H1 (cell line): ENCODE measurements around the gene CTBP2. TPM values are rescaled to one million over a fixed set of nuclear protein-coding genes. Genes with fewer than 3 reads are reported as not detected.

Experiments used
- CTCF ChIA-PET: fragments of 300-600 bp; sonication (Branson Sonifier 250); formaldehyde crosslinking; loops from one replicate; lab custom pipeline; 2021; ENCODE audit not compliant: partially characterized antibody; lab: Charles Lee
- POLR2A ChIA-PET: fragments of 300-600 bp; sonication (Branson Sonifier 250); formaldehyde crosslinking; loops from one replicate; lab custom pipeline; 2021; ENCODE audit warnings: inconsistent platforms; ENCODE audit not compliant: partially characterized antibody; lab: Charles Lee
- DNase-seq, 2 experiments: peaks; one replicate each; pipeline versions ENCODE4 v3.0.0 to v3.0.0-alpha.2; 2010 to 2022; ENCODE audit warnings: low spot score in 2 of 2, low read depth in 1 of 2, mixed read lengths in 1 of 2
- FAIRE-seq: peaks from 2 replicates; lab custom pipeline; 2011; peaks lifted over from hg19 to GRCh38; lab: Jason Lieb, UNC
- H2AFZ ChIP-seq: 2 replicates; pipeline ENCODE4 v1.8.1; 2012; ENCODE audit warnings: low read length, inconsistent platforms
- H2AK5ac ChIP-seq: 2 replicates; pipeline ENCODE4 v1.6.1; 2013; ENCODE audit warnings: low read depth, low read length
- H2BK120ac ChIP-seq: replicated peaks from 2 replicates; pipeline ENCODE3; 2013; ENCODE audit warnings: low read depth, low read length, inconsistent platforms
- H2BK12ac ChIP-seq: 2 replicates; pipeline ENCODE4 v1.6.1; 2013; ENCODE audit warnings: low read depth, low read length
- H2BK15ac ChIP-seq: 2 replicates; pipeline ENCODE4 v1.6.1; 2013; ENCODE audit warnings: low read length
- H2BK20ac ChIP-seq: 2 replicates; pipeline ENCODE4 v1.6.1; 2013; ENCODE audit warnings: low read length
- H2BK5ac ChIP-seq: 2 replicates; pipeline ENCODE4 v1.6.1; 2013; ENCODE audit warnings: low read depth, low read length
- H3K14ac ChIP-seq: 2 replicates; pipeline ENCODE4 v1.6.1; 2013; ENCODE audit warnings: inconsistent platforms; ENCODE audit not compliant: insufficient read length
- H3K18ac ChIP-seq: 2 replicates; pipeline ENCODE4 v1.6.1; 2013; ENCODE audit warnings: low read length; ENCODE audit errors: extremely low read depth
- H3K23ac ChIP-seq: 2 replicates; pipeline ENCODE4 v1.6.1; 2013; ENCODE audit warnings: inconsistent platforms; ENCODE audit not compliant: insufficient read length
- H3K23me2 ChIP-seq: 2 replicates; pipeline ENCODE4 v1.6.1; 2013; ENCODE audit warnings: low read depth, low read length
- H3K27ac ChIP-seq: 2 replicates; pipeline ENCODE4 v1.6.1; 2011; ENCODE audit warnings: low read depth, low read length, inconsistent platforms
- H3K27me3 ChIP-seq, 4 experiments: replicated peaks in 1 of 4; 1 replicate in 1 of 4; 2 replicates in 3 of 4; pipeline versions ENCODE4 v1.6.1 to v1.8.1; 2011 to 2013; ENCODE audit warnings: low read length in 3 of 4, mild to moderate bottlenecking in 3 of 4, inconsistent platforms in 2 of 4, mixed read lengths in 2 of 4, moderate library complexity in 1 of 4; ENCODE audit not compliant: control insufficient read depth in 3 of 4, insufficient read depth in 3 of 4; ENCODE audit errors: extremely low read depth in 1 of 4
- H3K36me3 ChIP-seq, 4 experiments: 2 replicates each; pipeline versions ENCODE4 v1.6.1 to v1.8.1; 2011 to 2013; ENCODE audit warnings: mild to moderate bottlenecking in 4 of 4, low read length in 3 of 4, moderate library complexity in 2 of 4, control low read depth in 1 of 4, inconsistent platforms in 1 of 4; ENCODE audit not compliant: insufficient read depth in 4 of 4, control insufficient read depth in 2 of 4
- H3K4ac ChIP-seq: replicated peaks from 2 replicates; pipeline ENCODE3; 2013; ENCODE audit warnings: low read length, low read depth, mixed read lengths, inconsistent platforms; ENCODE audit not compliant: insufficient read length
- H3K4me1 ChIP-seq, 4 experiments: replicated peaks in 1 of 4; 1 replicate in 1 of 4; 2 replicates in 3 of 4; pipeline versions ENCODE4 v1.6.1 to v1.8.1; 2011 to 2013; ENCODE audit warnings: low read length in 3 of 4, inconsistent platforms in 2 of 4, mixed read lengths in 1 of 4; ENCODE audit not compliant: insufficient read depth in 4 of 4, control insufficient read depth in 3 of 4
- H3K4me2 ChIP-seq, 2 experiments: 2 replicates each; pipeline versions ENCODE4 v1.6.1 to v1.8.1; 2011 to 2013; ENCODE audit warnings: low read depth in 2 of 2, low read length in 2 of 2, control low read depth in 1 of 2, inconsistent platforms in 1 of 2, mild to moderate bottlenecking in 1 of 2; ENCODE audit not compliant: insufficient read depth in 1 of 2
- H3K4me3 ChIP-seq, 4 experiments: fragments of 200-600, 300-600 bp in 1 of 4; sonication (generic), shearing (Covaris generic), sonication (Bioruptor Twin) in 1 of 4; 2 replicates each; pipeline versions ENCODE4 v1.5.1 to v1.8.1; 2011 to 2016; ENCODE audit warnings: low read length in 4 of 4, low read depth in 3 of 4, control low read depth in 2 of 4, inconsistent platforms in 2 of 4, mild to moderate bottlenecking in 2 of 4, mixed read lengths in 1 of 4, moderate library complexity in 1 of 4; ENCODE audit not compliant: insufficient read depth in 2 of 4; ENCODE audit errors: extremely low read depth in 1 of 4
- H3K56ac ChIP-seq: replicated peaks from 2 replicates; pipeline ENCODE3; 2013; ENCODE audit warnings: low read depth, mild to moderate bottlenecking, mixed read lengths, low read length, inconsistent platforms; ENCODE audit not compliant: insufficient read length
- H3K79me1 ChIP-seq: 2 replicates; pipeline ENCODE4 v1.6.1; 2013; ENCODE audit warnings: low read depth, low read length, control low read depth
- H3K79me2 ChIP-seq, 2 experiments: 2 replicates each; pipeline versions ENCODE4 v1.6.1 to v1.8.1; 2012 to 2013; ENCODE audit warnings: low read length in 2 of 2, mild to moderate bottlenecking in 2 of 2, inconsistent platforms in 1 of 2; ENCODE audit not compliant: insufficient read depth in 2 of 2, control insufficient read depth in 1 of 2
- H3K9ac ChIP-seq, 4 experiments: replicated peaks in 1 of 4; 1 replicate in 1 of 4; 2 replicates in 3 of 4; pipeline versions ENCODE4 v1.6.1 to v1.8.1; 2011 to 2013; ENCODE audit warnings: low read depth in 3 of 4, low read length in 3 of 4, control low read depth in 2 of 4, mild to moderate bottlenecking in 2 of 4, moderate library complexity in 2 of 4, inconsistent platforms in 1 of 4; ENCODE audit errors: extremely low read depth in 1 of 4
- H3K9me3 ChIP-seq, 2 experiments: 2 replicates each; pipeline versions ENCODE4 v1.6.1 to v1.8.1; 2012 to 2013; ENCODE audit warnings: mild to moderate bottlenecking in 2 of 2, moderate library complexity in 2 of 2, control low read depth in 1 of 2, inconsistent platforms in 1 of 2, low read depth in 1 of 2, low read length in 1 of 2, mixed read lengths in 1 of 2; ENCODE audit not compliant: insufficient read depth in 2 of 2
- H4K20me1 ChIP-seq, 2 experiments: replicated peaks in 1 of 2; 2 replicates each; pipeline versions ENCODE3 to v1.8.1; 2011 to 2013; ENCODE audit warnings: inconsistent platforms in 2 of 2, low read length in 2 of 2, mild to moderate bottlenecking in 1 of 2; ENCODE audit not compliant: insufficient read depth in 2 of 2, control insufficient read depth in 1 of 2
- H4K5ac ChIP-seq: 2 replicates; pipeline ENCODE4 v1.6.1; 2013; ENCODE audit warnings: low read length, low read depth, mixed read lengths, inconsistent platforms; ENCODE audit not compliant: insufficient read length
- H4K8ac ChIP-seq: 2 replicates; pipeline ENCODE4 v1.8.0; 2013; ENCODE audit warnings: mild to moderate bottlenecking, moderate library complexity, low read length, inconsistent platforms; ENCODE audit not compliant: insufficient read depth; ENCODE audit errors: extremely low read depth
- H4K91ac ChIP-seq: replicated peaks from 2 replicates; pipeline ENCODE3; 2013; ENCODE audit warnings: low read length, mixed read lengths, inconsistent platforms; ENCODE audit not compliant: insufficient read length
- ATF3 ChIP-seq: IDR thresholded peaks from 2 replicates; pipeline ENCODE4 v1.6.1; 2011; ENCODE audit warnings: low read depth, mild to moderate bottlenecking, low read length; ENCODE audit not compliant: insufficient read depth
- BACH1 ChIP-seq: IDR thresholded peaks from 2 replicates; pipeline ENCODE4 v1.6.1; 2012; ENCODE audit warnings: low read length, improper control_type of control experiment
- BCL11A ChIP-seq, 2 experiments: IDR thresholded peaks; one replicate each; pipeline ENCODE4 v1.6.1; 2011; ENCODE audit warnings: low read depth in 2 of 2, low read length in 2 of 2, mild to moderate bottlenecking in 2 of 2
- EP300 ChIP-seq, 2 experiments: IDR thresholded peaks; 1 replicate in 1 of 2; 2 replicates in 1 of 2; pipeline ENCODE4 v1.6.1; 2011 to 2012; ENCODE audit warnings: low read depth in 2 of 2, low read length in 2 of 2, mild to moderate bottlenecking in 2 of 2, borderline replicate concordance in 1 of 2, inconsistent platforms in 1 of 2, moderate library complexity in 1 of 2
- JUND ChIP-seq: IDR thresholded peaks from 2 replicates; pipeline ENCODE4 v1.6.1; 2011; ENCODE audit warnings: mild to moderate bottlenecking, improper control_type of control experiment, low read length
- KDM4A ChIP-seq: IDR thresholded peaks from one replicate; pipeline ENCODE4 v1.7.1; 2012; ENCODE audit warnings: low read depth, mild to moderate bottlenecking, moderate library complexity, low read length, inconsistent platforms; ENCODE audit not compliant: severe bottlenecking
- RNF2 ChIP-seq: fragments of 200-900, 300-1000 bp; sonication (generic); IDR thresholded peaks from 2 replicates; pipeline ENCODE4 v1.7.1; 2016; ENCODE audit warnings: borderline replicate concordance, low read depth, mild to moderate bottlenecking, antibody characterized with exemption, low read length; ENCODE audit not compliant: poor library complexity, severe bottlenecking; ENCODE audit errors: missing control alignments
- SP4 ChIP-seq: IDR thresholded peaks from 2 replicates; pipeline ENCODE4 v1.6.1; 2012; ENCODE audit warnings: low read length, inconsistent platforms
- TBP ChIP-seq: IDR thresholded peaks from 2 replicates; pipeline ENCODE4 v1.6.1; 2011; ENCODE audit warnings: low read depth, low read length, improper control_type of control experiment
- WGBS, 2 experiments: shearing (Covaris generic) in 1 of 2; methylation state at CpG; one replicate each; pipeline versions ENCODE4 v1.1.6 to v1.1.7; 2013 to 2015; ENCODE audit warnings: low lambda C conversion rate in 2 of 2, mixed read lengths in 2 of 2, inconsistent platforms in 1 of 2, low coverage in 1 of 2, missing lambda C conversion rate in 1 of 2; ENCODE audit not compliant: insufficient replicate concordance in 2 of 2, insufficient coverage in 1 of 2, insufficient read length in 1 of 2; ENCODE audit errors: extremely low coverage in 1 of 2, missing lambda C conversion rate in 1 of 2; 5-methylcytosine and 5-hydroxymethylcytosine counted together
- polyA plus RNA-seq, 7 experiments: library from polyadenylated mRNA; depleted of rRNA in 3 of 7; stranded (reverse) in 5 of 7; unstranded in 2 of 7; fragments of >200 nt in 5 of 7; fragments of 200-250 nt in 2 of 7; gene quantifications; 1 replicate in 5 of 7; 2 replicates in 1 of 7; 4 replicates in 1 of 7; pipeline versions ENCODE4 v1.2.1 to v1.2.3, GENCODE V29; 2011 to 2013; ENCODE audit warnings: missing spikeins in 2 of 7, mixed read lengths in 2 of 7
- total RNA-seq: library from RNA; stranded (reverse); fragmentation: NEBNext Ultra II Directional; extraction: Animal tissue kit (Norgen Biotek cat#: 25700); gene quantifications from 2 replicates; pipeline ENCODE4 v1.2.1, GENCODE V29; 2021

The CTBP2 gene
- total and polyA plus RNA-seq, 2 of the 8 experiments (the other 6 are each of a cell fraction or from before 2014, with no cell fraction given) = 208 to 221 TPM

DNA sequence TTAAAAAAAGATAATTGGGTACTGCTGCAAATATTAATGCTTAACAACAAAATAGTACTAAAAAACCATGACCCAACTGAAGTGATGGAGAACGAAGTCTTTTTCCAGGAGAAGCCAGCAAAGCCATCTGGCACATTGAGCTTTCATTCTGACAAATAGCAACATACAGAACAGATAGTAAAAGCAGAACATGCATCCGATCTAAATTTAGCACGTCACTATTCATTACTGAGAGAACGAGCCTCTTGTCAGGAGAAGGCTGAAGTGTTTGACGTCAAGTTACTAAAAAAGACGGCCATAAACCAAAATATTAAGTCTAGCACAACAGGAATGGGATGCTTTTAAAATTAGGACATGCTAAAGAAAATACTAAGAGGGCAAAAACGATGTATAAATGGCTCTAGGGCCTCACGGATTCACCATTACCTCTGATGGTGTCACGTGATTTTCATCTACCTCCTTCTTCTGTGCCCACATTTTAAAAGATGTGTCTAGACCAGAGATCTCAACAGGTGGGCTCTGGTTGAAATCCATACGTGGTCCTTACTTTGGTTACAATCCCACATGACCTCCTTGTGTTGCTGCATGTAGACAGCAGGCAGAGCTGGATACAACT, 52.3 kb downstream of the CTBP2 start:
- Histone ChIP-seq H3K4me1 (peaks cover 7 to 33% (median 16%) of the 10 kb centered on the region in 4 experiments), H3K79me1 (peaks cover 23% of the 10 kb centered on the region), H2BK120ac (no peak overlapping the region), H2BK20ac (no peak overlapping the region), H3K14ac (no peak overlapping the region), H4K5ac (no peak overlapping the region), H2BK12ac (no peak overlapping the region), H4K20me1 (peaks cover 65 to 80% of the 10 kb centered on the region in 2 experiments), H3K18ac (no peak overlapping the region), H2AFZ (no peak overlapping the region), H3K4me3 (no peak overlapping the region), H3K79me2 (peaks cover 62 to 100% of the 10 kb centered on the region in 2 experiments), H3K23ac (no peak overlapping the region), H4K91ac (no peak overlapping the region), H3K27me3 (no peaks in the 10 kb centered on the region), H3K4ac (no peak overlapping the region), H2AK5ac (no peak overlapping the region), H3K56ac (no peak overlapping the region), H3K9me3 (no peaks in the 10 kb centered on the region), H4K8ac (no peak overlapping the region), H3K4me2 (no peak overlapping the region), H3K23me2 (no peaks in the 10 kb centered on the region), H3K9ac (no peak overlapping the region), H2BK15ac (no peak overlapping the region), H2BK5ac (no peak overlapping the region), H3K36me3 (peaks cover 12 to 69% (median 27%) of the 10 kb centered on the region in 4 experiments), H3K27ac (no peak overlapping the region)
- WGBS, 2 experiments = 90% methylated on average over 10 of the region's 10 CpGs; no CpG with 5 or more reads in 1 of the 2 experiments
- CTCF ChIA-PET = interaction anchor here (1.3 to 1.4 kb wide), 2 partner anchors 28 to 116 kb away, joined by 3 read pairs; no protein-coding TSS in a partner anchor
- FAIRE-seq = no peak
- DNase-seq = no peak
- TF ChIP-seq ATF3 = no peak
- TF ChIP-seq RNF2 = no peak
- TF ChIP-seq BACH1 = no peak
- TF ChIP-seq EP300 (IDR thresholded peaks at IDR 0.05; ENCODE audit: borderline replicate concordance in 1 of 2, low read depth in 2 of 2, low read length in 2 of 2) = no peak
- no peak for TF ChIP-seq JUND
- TF ChIP-seq BCL11A (IDR thresholded peaks at IDR 0.05; ENCODE audit: low read depth in 2 of 2, low read length in 2 of 2) = no peak
- no peak for TF ChIP-seq KDM4A
- TF ChIP-seq SP4 = no peak
- TF ChIP-seq TBP = no peak
- POLR2A ChIA-PET = interaction anchor here (1.4 to 1.6 kb wide), 2 partner anchors 11 to 41 kb away, joined by 3 to 5 read pairs; no protein-coding TSS in a partner anchor
